ENCODE results near the gene RHBDF2. TPM values are rescaled to one million over a fixed set of nuclear protein-coding genes. Genes with fewer than 3 reads are reported as not detected.

The RHBDF2 gene
- polyA plus RNA-seq, 3 donors: 36.9 to 124 (median 68.6) TPM

GRCh38 chr17:76529224-76530094 lies 28.2 kb upstream of the RHBDF2 start:
- Histone ChIP-seq H3K4me2 (replicated peaks; ENCODE audit: extremely low read depth, low read length, poor library complexity, severe bottlenecking) (no peak overlapping the region), H2AFZ (ENCODE audit: insufficient read depth, low read depth, low read length, poor library complexity, severe bottlenecking) (no peak overlapping the region), H3K27ac (ENCODE audit: low read depth in 1 of 2, low read length in 2 of 2) (no peak overlapping the region), H3K9ac (ENCODE audit: insufficient read depth, low read length, poor library complexity, severe bottlenecking) (no peak overlapping the region), H3K4me1 (ENCODE audit: control insufficient read depth in 1 of 2, insufficient read depth in 2 of 2, low read length in 2 of 2) (peaks cover 4 to 16% of the 10 kb centered on the region in 2 donors), H4K20me1 (ENCODE audit: insufficient read depth, low read length) (no peaks in the 10 kb centered on the region), H3K4me3 (replicated peaks in 1 of 3; ENCODE audit: low read depth in 2 of 3, low read length in 3 of 3) (no peak overlapping the region), H3K36me3 (replicated peaks in 1 of 2; ENCODE audit: control insufficient read depth in 1 of 2, insufficient read depth in 2 of 2, low read length in 2 of 2) (no peaks in the 10 kb centered on the region), H3K79me2 (ENCODE audit: insufficient read depth, low read length) (no peaks in the 10 kb centered on the region), H3K9me3 (replicated peaks in 1 of 2; ENCODE audit: control insufficient read depth in 1 of 2, insufficient read depth in 1 of 2, low read length in 2 of 2) (no peaks in the 10 kb centered on the region), H3K27me3 (ENCODE audit: control insufficient read depth in 2 of 2, insufficient read depth in 2 of 2, low read length in 2 of 2) (peaks cover 0 to 23% of the 10 kb centered on the region in 2 donors)
- peaks cover 18 to 28% (median 26%) of the 10 kb centered on the region in 3 donors for H3K27me3 Mint-ChIP-seq (ENCODE audit: low read depth in 3 of 3)
- DNase-seq: peak in 2 of 3 donors; percentile 34 to 54
- H3K9me3 Mint-ChIP-seq: peaks cover 0 to 3% (median 0%) of the 10 kb centered on the region in 7 donors
- peaks cover 18% of the 10 kb centered on the region for H3K4me1 Mint-ChIP-seq
- H3K36me3 Mint-ChIP-seq: no peaks in the 10 kb centered on the region
- intact Hi-C loops (cut with micrococcal nuclease): loop anchor here in 1 of 2 donors (10.0 kb wide), 1 partner anchor 175 kb away; no protein-coding TSS in a partner anchor
- 33% methylated on average over 10 of the region's 20 CpGs for WGBS (ENCODE audit: insufficient coverage)
- H3K27ac Mint-ChIP-seq: peak overlapping the region in 1 of 7 donors; percentile 21
- H3K4me3 Mint-ChIP-seq: no peak overlapping the region
- TF ChIP-seq, protein P1, sequence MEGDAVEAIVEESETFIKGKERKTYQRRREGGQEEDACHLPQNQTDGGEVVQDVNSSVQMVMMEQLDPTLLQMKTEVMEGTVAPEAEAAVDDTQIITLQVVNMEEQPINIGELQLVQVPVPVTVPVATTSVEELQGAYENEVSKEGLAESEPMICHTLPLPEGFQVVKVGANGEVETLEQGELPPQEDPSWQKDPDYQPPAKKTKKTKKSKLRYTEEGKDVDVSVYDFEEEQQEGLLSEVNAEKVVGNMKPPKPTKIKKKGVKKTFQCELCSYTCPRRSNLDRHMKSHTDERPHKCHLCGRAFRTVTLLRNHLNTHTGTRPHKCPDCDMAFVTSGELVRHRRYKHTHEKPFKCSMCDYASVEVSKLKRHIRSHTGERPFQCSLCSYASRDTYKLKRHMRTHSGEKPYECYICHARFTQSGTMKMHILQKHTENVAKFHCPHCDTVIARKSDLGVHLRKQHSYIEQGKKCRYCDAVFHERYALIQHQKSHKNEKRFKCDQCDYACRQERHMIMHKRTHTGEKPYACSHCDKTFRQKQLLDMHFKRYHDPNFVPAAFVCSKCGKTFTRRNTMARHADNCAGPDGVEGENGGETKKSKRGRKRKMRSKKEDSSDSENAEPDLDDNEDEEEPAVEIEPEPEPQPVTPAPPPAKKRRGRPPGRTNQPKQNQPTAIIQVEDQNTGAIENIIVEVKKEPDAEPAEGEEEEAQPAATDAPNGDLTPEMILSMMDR (IDR thresholded peaks at IDR 0.05): no peak

DNA sequence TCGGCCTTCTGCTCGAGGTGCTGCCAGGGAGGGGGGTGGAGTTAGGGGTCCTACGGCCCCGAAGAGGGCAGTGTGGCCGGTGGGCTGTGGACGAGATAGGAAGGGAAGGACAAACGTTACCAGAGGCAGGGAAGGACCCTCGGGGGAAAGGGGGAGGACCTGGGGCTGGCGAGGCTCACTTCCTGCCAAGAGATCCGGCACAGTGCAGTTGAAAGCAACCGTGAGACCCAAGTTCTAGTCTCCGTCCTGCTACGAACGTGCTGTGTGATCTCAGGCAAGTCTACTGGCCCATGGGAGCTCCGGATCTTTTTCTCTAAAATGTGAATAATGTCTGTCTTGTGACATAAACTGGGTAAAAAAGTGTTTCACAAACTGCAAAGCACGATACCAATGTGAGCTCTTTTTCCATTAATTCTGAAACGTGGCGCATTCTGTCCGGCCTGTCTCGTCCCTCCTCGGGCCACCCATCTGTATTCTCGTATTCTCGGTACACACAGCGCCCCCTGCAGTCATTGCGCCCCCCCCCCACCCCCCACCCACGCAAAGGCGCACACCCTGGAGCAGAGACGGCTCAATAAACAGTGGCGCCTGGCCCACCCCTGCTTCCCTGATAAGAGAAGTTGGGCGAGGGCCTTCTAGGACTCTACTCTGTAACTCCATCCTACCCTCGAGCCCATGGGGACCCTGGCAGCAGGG lies 27.5 kb upstream of the RHBDF2 start:
- no peak overlapping the region for H3K9ac ChIP-seq (ENCODE audit: insufficient read depth, low read length, poor library complexity, severe bottlenecking)
- H3K4me1 Mint-ChIP-seq: peaks cover 18% of the 10 kb centered on the region

More for the DNA sequence above, 27.5 kb upstream of the RHBDF2 start:
- no peaks in the 10 kb centered on the region for H3K79me2 ChIP-seq (ENCODE audit: insufficient read depth, low read length)
- Mint-ChIP-seq H3K9me3 (peaks cover 0 to 3% (median 0%) of the 10 kb centered on the region in 7 donors), H3K27me3 (ENCODE audit: low read depth in 3 of 3) (peaks cover 18 to 33% (median 27%) of the 10 kb centered on the region in 3 donors), H3K36me3 (no peaks in the 10 kb centered on the region), H3K27ac (peak overlapping the region in 1 of 7 donors; percentile 81), H3K4me3 (peak overlapping the region in 1 of 2 donors; percentile 35)
- no peak overlapping the region for H3K4me2 ChIP-seq (replicated peaks; ENCODE audit: extremely low read depth, low read length, poor library complexity, severe bottlenecking)
- 70% methylated on average over 14 of the region's 31 CpGs for WGBS (ENCODE audit: insufficient coverage)
- H3K27me3 ChIP-seq (ENCODE audit: control insufficient read depth in 2 of 2, insufficient read depth in 2 of 2, low read length in 2 of 2): peaks cover 0 to 23% of the 10 kb centered on the region in 2 donors
- no peak overlapping the region for H3K27ac ChIP-seq (ENCODE audit: low read depth in 1 of 2, low read length in 2 of 2)
- no peak for DNase-seq
- H3K4me1 ChIP-seq (ENCODE audit: control insufficient read depth in 1 of 2, insufficient read depth in 2 of 2, low read length in 2 of 2): peaks cover 4 to 16% of the 10 kb centered on the region in 2 donors
- H3K36me3 ChIP-seq (replicated peaks in 1 of 2; ENCODE audit: control insufficient read depth in 1 of 2, insufficient read depth in 2 of 2, low read length in 2 of 2): no peaks in the 10 kb centered on the region
- H2AFZ ChIP-seq (ENCODE audit: insufficient read depth, low read depth, low read length, poor library complexity, severe bottlenecking): no peak overlapping the region
- H3K9me3 ChIP-seq (replicated peaks in 1 of 2; ENCODE audit: control insufficient read depth in 1 of 2, insufficient read depth in 1 of 2, low read length in 2 of 2): no peaks in the 10 kb centered on the region
- TF ChIP-seq, protein P1 (IDR thresholded peaks at IDR 0.05): no peak
- intact Hi-C loops (cut with micrococcal nuclease): loop anchor here in 1 of 2 donors (10.0 kb wide), 1 partner anchor 176 kb away; no protein-coding TSS in a partner anchor
- H3K4me3 ChIP-seq (replicated peaks in 1 of 3; ENCODE audit: low read depth in 2 of 3, low read length in 3 of 3): no peak overlapping the region
- no peaks in the 10 kb centered on the region for H4K20me1 ChIP-seq (ENCODE audit: insufficient read depth, low read length)
